ENCODE data around the gene SSC5D. TPM values are rescaled to one million over a fixed set of nuclear protein-coding genes. Genes with fewer than 3 reads are reported as not detected.

The SSC5D gene
- total and polyA plus RNA-seq, 9 of the 15 experiments (the other 6 are each of a cell fraction or from before 2014, with no cell fraction given) = 0.04 to 0.71 (median 0.14) TPM; not detected in 2

- Histone ChIP-seq H3K9ac (ENCODE audit: insufficient read depth in 1 of 2, low read depth in 2 of 2, low read length in 2 of 2) (no peak overlapping the region), H3K36me3 (ENCODE audit: control insufficient read depth, insufficient read depth, low read length) (no peaks in the 10 kb centered on the region), H3K4me2 (ENCODE audit: insufficient read depth, low read length) (no peak overlapping the region), H2AFZ (ENCODE audit: low read depth, low read length) (no peak overlapping the region), H3K79me2 (ENCODE audit: control insufficient read depth, insufficient read depth, low read length) (no peaks in the 10 kb centered on the region), H3K4me3 (no peak overlapping the region), H3K27ac (ENCODE audit: extremely low read depth, low read depth, low read length) (no peak overlapping the region), H4K20me1 (replicated peaks; ENCODE audit: control insufficient read depth, insufficient read depth, low read length) (no peaks in the 10 kb centered on the region), H3K27me3 (ENCODE audit: control insufficient read depth in 2 of 2, insufficient read depth in 2 of 2, low read length in 2 of 2) (no peaks in the 10 kb centered on the region; a peak in 2 of 5 replicates), H3K9me1 (ENCODE audit: control insufficient read depth, insufficient read depth, low read length) (no peaks in the 10 kb centered on the region), H3K9me3 (replicated peaks; ENCODE audit: control insufficient read depth, insufficient read depth, low read depth, low read length) (peaks cover 12% of the 10 kb centered on the region), H3K4me1 (replicated peaks in 1 of 2; ENCODE audit: control insufficient read depth in 2 of 2, insufficient read depth in 2 of 2, low read length in 2 of 2) (peaks cover 0 to 31% of the 10 kb centered on the region in 2 experiments; a peak in 3 of 5 replicates)
- ChIA-PET POLR2A (no interaction called here), CTCF (ENCODE audit: low intra/inter-chr PET ratio) (no interaction called here)
- intact Hi-C loops (cut with micrococcal nuclease) (no loop called here), in situ Hi-C loops (cut with MboI) (no loop called here)
- no peak for FAIRE-seq
- no peak for DNase-seq (ENCODE audit: extremely low read depth in 1 of 4, low spot score in 3 of 4)
- TF ChIP-seq ADNP (tag; IDR thresholded peaks at IDR 0.05) = no peak
- TF ChIP-seq PHB2 (IDR thresholded peaks at IDR 0.05; ENCODE audit: low read depth) = no peak
- TF ChIP-seq RNF219 (CRISPR knock-in tag; IDR thresholded peaks at IDR 0.05) = no peak
- no peak for TF ChIP-seq NFYB (IDR thresholded peaks at IDR 0.05; ENCODE audit: extremely low read depth, insufficient read length)
- 0 out of 2 replicates have a peak, but pooled peaks have one; percentile 40 for TF ChIP-seq ZBTB43 (CRISPR knock-in tag; IDR thresholded peaks at IDR 0.05)
- TF ChIP-seq ELF4 (CRISPR knock-in tag; IDR thresholded peaks at IDR 0.05) = no peak
- TF ChIP-seq ZKSCAN3 (CRISPR knock-in tag; IDR thresholded peaks at IDR 0.05) = no peak
- no TSS peak for BruUV-seq (replicated peaks)
- ATAC-seq = no peak
- 28% methylated on average over 8 of the region's 15 CpGs for WGBS (ENCODE audit: insufficient coverage, low coverage, missing lambda C conversion rate)
Observed at GRCh38 chr19:55528030-55528803, 40.0 kb downstream of the SSC5D start.
